CD4-positive, alpha-beta T cell treated with Interleukin-15 for 4 hours (primary cell): ENCODE results near the gene PSPH.
"Not testable (repeated sequence)": the region's sequence is repeated elsewhere in the genome, so short reads cannot be mapped to it uniquely, and the experiment has no call there.

ENCODE experiments used
- DNase-seq: peaks from one replicate; pipeline ENCODE4 v3.0.0-alpha.2; 2020; ENCODE audit warnings: low spot score

The PSPH gene

GRCh38 chr7:56062382-56062781 lies 11.1 kb upstream of the PSPH start:
- DNase-seq = peak; percentile 16

DNA sequence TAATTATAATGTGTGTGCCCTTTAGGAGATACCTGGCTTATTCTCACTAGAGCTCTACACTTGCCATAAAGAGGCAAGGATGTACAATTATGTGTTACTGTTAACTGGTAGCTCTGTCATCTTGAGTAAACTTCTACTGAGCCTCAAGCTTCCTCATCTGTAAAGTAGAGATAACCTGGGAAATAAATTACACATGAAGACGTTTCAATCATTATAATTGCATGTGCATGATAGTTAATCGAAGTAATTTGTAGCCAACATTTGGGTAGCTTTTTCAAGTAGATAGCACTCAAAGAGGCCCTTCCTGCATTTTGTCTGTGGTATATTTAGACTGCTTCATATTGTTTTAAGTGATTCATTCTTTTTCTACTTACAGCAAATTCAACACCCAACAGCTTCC lies 2.7 kb upstream of the PSPH start:
- DNase-seq = no peak

- DNase-seq = no peak
Observed at GRCh38 chr7:56053379-56053778, 2.1 kb upstream of the PSPH start.

DNA sequence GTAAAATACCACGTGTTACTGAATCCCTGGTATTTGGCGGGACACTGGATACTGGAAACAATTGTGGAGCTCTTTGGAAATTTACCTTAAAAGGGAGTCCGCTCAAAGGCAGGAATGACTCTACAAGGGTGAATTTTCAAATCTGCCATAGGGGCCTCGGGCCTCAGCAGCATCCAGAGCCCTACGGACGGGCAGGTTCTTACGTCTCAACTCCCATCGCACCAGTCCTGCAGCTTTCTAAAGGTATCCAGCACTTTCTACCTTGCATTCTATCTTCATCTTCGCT lies 248 bp downstream of the PSPH start:
- DNase-seq = no peak

GRCh38 chr7:56048763-56049162 lies 2.5 kb downstream of the PSPH start:
- not testable (repeated sequence) for DNase-seq

DNA sequence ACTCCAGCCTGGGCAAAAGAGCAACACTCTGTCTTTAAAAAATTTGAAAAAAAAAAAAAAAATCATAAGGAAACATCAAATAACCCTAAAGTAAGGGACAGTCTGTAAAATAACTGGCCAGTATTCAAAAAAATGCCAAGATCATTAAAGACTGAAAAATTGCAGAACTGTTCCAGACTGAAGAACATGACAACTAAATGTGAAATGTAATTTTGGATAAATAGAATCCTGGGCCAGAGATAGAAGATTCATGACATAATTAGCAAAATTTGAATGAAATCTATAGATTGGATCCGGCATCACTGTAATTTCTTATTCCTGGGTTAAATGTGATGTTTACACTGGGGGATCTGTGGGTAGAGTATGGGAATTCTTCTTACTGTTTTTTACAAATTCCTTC lies 3.0 kb downstream of the PSPH start:
- DNase-seq = no peak

- not testable (repeated sequence) for DNase-seq
Observed at GRCh38 chr7:56047446-56048116, 3.7 kb downstream of the PSPH start.

DNA sequence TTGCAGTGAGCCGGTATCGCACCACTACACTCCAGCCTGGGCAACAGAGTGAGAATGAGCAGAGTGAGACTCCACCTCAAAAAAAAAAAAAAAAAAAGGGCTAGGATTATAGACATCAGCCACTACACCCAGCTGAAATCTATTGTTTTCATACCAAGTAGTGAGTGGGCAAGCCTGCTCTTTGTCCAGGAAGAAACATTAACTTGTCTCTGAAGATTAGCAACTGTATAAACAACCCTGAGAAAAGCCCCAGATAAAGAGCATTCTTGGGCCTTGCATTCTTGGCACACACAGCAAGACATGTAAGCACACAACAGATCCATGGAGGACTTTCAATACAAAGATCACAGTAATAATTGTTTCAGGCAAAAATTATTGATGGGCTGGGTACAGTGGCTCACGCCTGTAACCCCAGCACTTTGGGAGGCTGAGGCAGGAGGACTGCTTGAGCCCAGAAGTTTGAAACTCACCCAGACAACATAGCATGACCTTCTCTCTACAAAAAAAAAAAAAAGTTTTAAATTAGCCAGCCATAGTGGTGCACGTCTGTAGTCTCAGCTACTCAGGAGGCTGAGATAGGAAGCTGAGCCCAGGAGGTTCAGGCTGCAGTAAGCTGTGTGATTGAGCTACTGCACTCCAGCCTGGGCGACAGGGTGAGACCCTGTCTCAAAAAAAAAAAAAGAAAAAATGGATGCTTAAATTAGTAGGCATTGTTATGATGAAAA lies 4.4 kb downstream of the PSPH start:
- DNase-seq = no peak

- DNase-seq = not testable (repeated sequence)
Observed at GRCh38 chr7:56045758-56046157, 5.5 kb downstream of the PSPH start.

DNA sequence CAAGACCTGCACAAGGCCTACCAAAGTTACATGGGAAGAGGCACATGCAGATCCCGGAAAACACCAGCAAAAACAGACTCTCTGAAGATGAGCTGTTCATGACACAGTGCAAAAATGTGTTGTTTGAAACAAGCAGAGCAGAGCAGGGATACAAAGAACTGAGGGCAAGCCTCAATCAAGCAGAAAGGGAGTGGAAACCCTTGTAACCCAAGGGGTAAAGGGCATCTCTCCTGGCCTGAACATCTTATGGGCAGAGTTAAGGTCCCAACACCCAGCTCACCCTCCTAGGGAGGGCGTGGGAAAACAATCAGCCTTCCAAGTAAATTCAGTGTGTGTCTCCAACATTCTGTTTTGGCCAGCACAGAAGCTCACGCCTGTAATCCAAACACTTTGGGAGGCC lies 10.5 kb downstream of the PSPH start:
- no peak for DNase-seq

GRCh38 chr7:56033671-56034432 lies 17.4 kb downstream of the PSPH start:
- DNase-seq = peak; percentile 74

GRCh38 chr7:56032578-56032977 lies 18.7 kb downstream of the PSPH start:
- not testable (repeated sequence) for DNase-seq

GRCh38 chr7:56031556-56031955 lies 19.7 kb downstream of the PSPH start:
- DNase-seq = not testable (repeated sequence)

GRCh38 chr7:56030340-56030739 lies 20.9 kb downstream of the PSPH start:
- no peak for DNase-seq

GRCh38 chr7:56028942-56029630 lies 22.2 kb downstream of the PSPH start:
- DNase-seq = no peak

DNA sequence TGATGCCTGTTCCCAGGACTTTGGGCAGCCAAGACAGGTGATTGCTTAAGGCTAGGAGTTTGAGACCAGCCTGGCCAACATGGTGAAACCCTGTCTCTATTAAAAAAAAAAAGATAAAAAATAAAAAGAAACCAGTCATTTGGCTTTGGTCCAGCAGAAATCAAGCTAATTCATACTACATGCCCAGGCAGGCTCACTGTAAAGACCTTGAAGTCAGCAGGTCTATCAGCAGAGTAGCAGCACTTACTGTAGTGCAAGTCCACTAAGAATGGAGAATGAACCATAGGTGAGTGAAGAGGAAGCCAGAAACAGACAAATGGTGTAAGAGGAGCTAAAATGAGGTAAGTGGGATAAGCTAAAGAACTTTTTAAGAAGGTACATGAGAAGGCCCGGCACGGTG lies 24.7 kb downstream of the PSPH start:
- DNase-seq = no peak

GRCh38 chr7:56023500-56023899 lies 27.7 kb downstream of the PSPH start:
- no peak for DNase-seq

GRCh38 chr7:56019501-56019900 lies 31.7 kb downstream of the PSPH start:
- DNase-seq = no peak

GRCh38 chr7:56017015-56017414 lies 34.2 kb downstream of the PSPH start:
- DNase-seq = not testable (repeated sequence)

DNA sequence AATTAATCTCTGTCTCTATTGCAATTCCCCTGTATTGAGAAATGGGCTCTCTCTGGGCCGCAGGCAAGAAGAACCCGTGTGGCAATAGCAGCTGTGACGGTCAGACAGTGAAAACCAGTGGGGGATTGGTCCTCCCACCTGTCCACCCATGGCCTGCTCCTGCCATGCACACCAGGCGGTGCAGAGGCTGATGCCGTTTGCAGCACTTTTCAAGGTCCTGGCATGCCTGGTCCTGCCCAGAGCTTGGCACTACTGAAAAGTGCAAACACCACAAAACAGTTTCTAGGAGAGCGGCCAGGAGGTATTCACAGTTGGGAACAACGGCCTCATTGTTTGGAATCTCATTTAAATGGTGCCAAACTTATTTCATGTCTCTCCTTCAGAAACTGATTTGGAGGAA lies 41.5 kb downstream of the PSPH start:
- DNase-seq = no peak

DNA sequence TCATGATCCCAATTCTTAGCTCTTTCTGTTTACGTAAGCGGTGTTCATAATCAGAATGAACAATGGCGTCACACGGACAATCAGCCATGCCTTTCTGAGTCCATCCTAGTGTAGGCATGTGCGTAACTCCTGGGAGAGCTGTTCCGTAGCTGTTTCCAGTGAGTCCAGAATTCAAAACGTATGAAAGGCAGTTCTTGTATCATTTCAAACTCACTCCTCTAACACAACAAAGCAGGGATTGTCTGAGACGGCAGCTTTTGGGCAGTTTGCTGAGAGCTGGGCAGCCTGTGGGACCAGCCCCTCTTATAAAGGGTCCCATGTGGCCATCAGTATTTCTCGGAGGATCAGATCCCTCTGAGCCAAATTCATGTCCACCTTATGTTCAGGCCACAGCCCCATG lies 43.4 kb downstream of the PSPH start:
- DNase-seq = no peak

DNA sequence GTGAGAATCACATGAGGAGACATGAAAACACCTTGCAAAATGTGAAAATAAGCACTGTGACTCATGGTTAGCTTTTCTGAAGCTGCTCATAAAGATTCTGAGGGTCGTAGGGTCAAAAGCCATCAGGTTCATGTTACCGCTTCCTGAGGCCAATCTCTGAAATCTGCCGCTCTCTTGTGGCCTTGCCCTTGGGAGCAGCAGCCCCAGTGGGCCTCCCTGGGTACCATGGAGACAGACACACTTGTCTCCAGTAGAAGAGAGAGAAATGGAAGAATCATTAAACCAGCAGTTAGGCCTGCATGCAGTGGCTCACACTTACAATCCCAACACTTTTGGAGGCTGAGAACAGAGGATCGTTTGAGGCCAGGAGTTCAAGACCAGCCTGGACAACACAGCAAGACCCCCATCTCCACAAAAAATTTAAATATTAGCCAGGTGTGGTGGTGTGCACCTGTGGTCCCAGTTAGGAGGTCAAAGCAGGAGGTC lies 44.0 kb downstream of the PSPH start:
- DNase-seq = no peak

GRCh38 chr7:56003749-56004148 lies 47.5 kb downstream of the PSPH start:
- DNase-seq = no peak
